H1 (cell line): ENCODE results near the gene TBCA.

Experiments used
- CEBPB ChIP-seq: IDR thresholded peaks from 2 replicates; pipeline ENCODE4 v1.6.1; 2012; ENCODE audit warnings: low read depth, low read length
- EGR1 ChIP-seq: IDR thresholded peaks from 2 replicates; pipeline ENCODE4 v1.6.1; 2011; ENCODE audit warnings: low read depth, low read length, borderline replicate concordance
- MAFK ChIP-seq: IDR thresholded peaks from 2 replicates; pipeline ENCODE4 v1.6.1; 2012; ENCODE audit warnings: low read depth, mild to moderate bottlenecking, improper control_type of control experiment, low read length
- POLR2A ChIP-seq, 2 experiments: IDR thresholded peaks; 1 replicate in 1 of 2; 2 replicates in 1 of 2; pipeline ENCODE4 v1.6.1; 2011; ENCODE audit warnings: low read depth in 2 of 2, low read length in 2 of 2, mild to moderate bottlenecking in 2 of 2; ENCODE audit errors: control extremely low read depth in 1 of 2
- POLR2AphosphoS5 ChIP-seq: IDR thresholded peaks from 2 replicates; pipeline ENCODE4 v1.6.1; 2011; ENCODE audit warnings: low read depth, low read length
- TF ChIP-seq, protein P1 (sequence below), 3 experiments: IDR thresholded peaks; 1 replicate in 2 of 3; 2 replicates in 1 of 3; pipeline versions ENCODE4 v1.5.1 to v1.6.1; 2011; ENCODE audit warnings: low read length in 3 of 3, mild to moderate bottlenecking in 3 of 3, inconsistent platforms in 2 of 3, low read depth in 1 of 3, moderate library complexity in 1 of 3; ENCODE audit not compliant: insufficient read depth in 1 of 3; ENCODE audit errors: control extremely low read depth in 1 of 3

DNA sequence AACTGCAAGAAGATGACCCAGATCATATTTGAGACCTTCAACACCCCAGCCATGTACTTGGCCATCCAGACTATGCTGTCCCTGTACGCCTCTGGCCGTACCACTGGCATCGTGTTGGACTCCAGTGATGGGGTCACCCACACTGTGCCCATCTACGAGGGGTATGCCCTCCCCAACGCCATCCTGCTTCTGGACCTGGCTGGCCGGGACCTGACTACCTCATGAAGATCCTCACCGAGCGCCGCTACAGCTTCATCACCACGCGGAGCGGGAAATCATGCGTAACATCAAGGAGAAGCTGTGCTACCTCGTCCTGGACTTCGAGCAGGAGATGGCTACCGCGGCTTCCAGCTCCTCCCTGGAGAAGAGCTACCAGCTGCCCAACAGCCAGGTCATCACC, 9.1 kb upstream of the TBCA start:
- TF ChIP-seq, protein P1, sequence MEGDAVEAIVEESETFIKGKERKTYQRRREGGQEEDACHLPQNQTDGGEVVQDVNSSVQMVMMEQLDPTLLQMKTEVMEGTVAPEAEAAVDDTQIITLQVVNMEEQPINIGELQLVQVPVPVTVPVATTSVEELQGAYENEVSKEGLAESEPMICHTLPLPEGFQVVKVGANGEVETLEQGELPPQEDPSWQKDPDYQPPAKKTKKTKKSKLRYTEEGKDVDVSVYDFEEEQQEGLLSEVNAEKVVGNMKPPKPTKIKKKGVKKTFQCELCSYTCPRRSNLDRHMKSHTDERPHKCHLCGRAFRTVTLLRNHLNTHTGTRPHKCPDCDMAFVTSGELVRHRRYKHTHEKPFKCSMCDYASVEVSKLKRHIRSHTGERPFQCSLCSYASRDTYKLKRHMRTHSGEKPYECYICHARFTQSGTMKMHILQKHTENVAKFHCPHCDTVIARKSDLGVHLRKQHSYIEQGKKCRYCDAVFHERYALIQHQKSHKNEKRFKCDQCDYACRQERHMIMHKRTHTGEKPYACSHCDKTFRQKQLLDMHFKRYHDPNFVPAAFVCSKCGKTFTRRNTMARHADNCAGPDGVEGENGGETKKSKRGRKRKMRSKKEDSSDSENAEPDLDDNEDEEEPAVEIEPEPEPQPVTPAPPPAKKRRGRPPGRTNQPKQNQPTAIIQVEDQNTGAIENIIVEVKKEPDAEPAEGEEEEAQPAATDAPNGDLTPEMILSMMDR (IDR thresholded peaks at IDR 0.05; ENCODE audit: control extremely low read depth in 1 of 3, insufficient read depth in 1 of 3, low read depth in 1 of 3, low read length in 3 of 3), result no peak
- no peak for TF ChIP-seq POLR2A (IDR thresholded peaks at IDR 0.05; ENCODE audit: control extremely low read depth in 1 of 2, low read depth in 2 of 2, low read length in 2 of 2)
- no peak for TF ChIP-seq EGR1
- TF ChIP-seq MAFK, result no peak
- TF ChIP-seq CEBPB, result no peak
- no peak for TF ChIP-seq POLR2AphosphoS5
